GM19397 (cell line): ENCODE results near the gene ZNF534.
"Not testable (repeated sequence)": the region's sequence is repeated elsewhere in the genome, so short reads cannot be mapped to it uniquely, and the experiment has no call there.

ENCODE experiments used
- ATAC-seq: cut with Tn5 transposase; IDR thresholded peaks from one replicate; pipeline ENCODE4 v1.9.1; 2021; ENCODE audit warnings: mild to moderate bottlenecking, moderate library complexity; ENCODE audit not compliant: unreplicated experiment

Gene ZNF534

GRCh38 chr19:52494518-52494917 lies 65.6 kb downstream of the ZNF534 start:
- ATAC-seq: no peak

GRCh38 chr19:52498571-52498970 lies 69.6 kb downstream of the ZNF534 start:
- ATAC-seq: no peak

- not testable (repeated sequence) for ATAC-seq
These were observed 71.5 kb downstream of the ZNF534 start for GRCh38 chr19:52500474-52500873.

- ATAC-seq: not testable (repeated sequence)
These were observed 72.0 kb downstream of the ZNF534 start for GRCh38 chr19:52500991-52501390.
